PC-3 (cell line): ENCODE measurements around the gene KCNC1. TPM values are rescaled to one million over a fixed set of nuclear protein-coding genes. Genes with fewer than 3 reads are reported as not detected.

Experiments used
- ATAC-seq: fragments of 200-7000 bp; cut with Tn5 transposase; 2 replicates; pipeline ENCODE4 v1.9.1; 2020; ENCODE audit warnings: mild to moderate bottlenecking, moderate library complexity
- BruUV-seq: library from RNA; stranded (reverse); fragments of 400-500 nt; replicated peaks from 2 replicates; lab custom pipeline; 2021; lab: Mats Ljungman, UMichigan
- CTCF ChIA-PET: fragments of 300-600 bp; sonication (Branson Sonifier 250); formaldehyde crosslinking; loops from one replicate; lab custom pipeline; 2022; ENCODE audit warnings: antibody characterized with exemption; lab: Charles Lee
- POLR2A ChIA-PET: fragments of 300-600 bp; sonication (Branson Sonifier 250); formaldehyde crosslinking; loops from one replicate; lab custom pipeline; 2022; ENCODE audit warnings: antibody characterized with exemption; ENCODE audit not compliant: unreplicated experiment; lab: Charles Lee
- DNase-seq: peaks from one replicate; pipeline ENCODE4 v3.0.0-alpha.2; 2015
- H2AFZ ChIP-seq: fragments of 300-600 bp; sonication (generic); 2 replicates; pipeline ENCODE4 v1.6.0; 2016; ENCODE audit warnings: antibody characterized with exemption, low read length
- H3F3A ChIP-seq: fragments of 300-600 bp; sonication (generic); one replicate; pipeline ENCODE4 v1.6.0; 2017; ENCODE audit warnings: antibody characterized with exemption, low read length, control low read depth, mild to moderate bottlenecking; ENCODE audit not compliant: unreplicated experiment
- H3K27ac ChIP-seq: fragments of 300-600 bp; sonication (generic); 2 replicates; pipeline ENCODE4 v1.5.1; 2016; ENCODE audit warnings: mild to moderate bottlenecking, low read length
- H3K27me3 ChIP-seq: fragments of 300-600 bp; sonication (generic); 2 replicates; pipeline ENCODE4 v1.6.1; 2016; ENCODE audit warnings: low read length, mixed read lengths
- H3K36me3 ChIP-seq: fragments of 300-600 bp; sonication (generic); 2 replicates; pipeline ENCODE4 v1.6.1; 2016; ENCODE audit warnings: low read depth, mixed run types, low read length, mixed read lengths
- H3K4me1 ChIP-seq: fragments of 300-600 bp; sonication (generic); 2 replicates; pipeline ENCODE4 v1.5.1; 2016; ENCODE audit warnings: low read length; ENCODE audit not compliant: insufficient read depth
- H3K4me2 ChIP-seq: fragments of 300-600 bp; sonication (generic); 2 replicates; pipeline ENCODE4 v1.6.0; 2016; ENCODE audit warnings: low read length
- H3K4me3 ChIP-seq: fragments of 300-600 bp; sonication (generic); 2 replicates; pipeline ENCODE4 v1.5.1; 2016; ENCODE audit warnings: mild to moderate bottlenecking, low read length, mixed read lengths
- H3K79me2 ChIP-seq: fragments of 300-600 bp; sonication (generic); 2 replicates; pipeline ENCODE4 v1.6.1; 2017; ENCODE audit warnings: low read length, mixed read lengths
- H3K9ac ChIP-seq: fragments of 300-600 bp; sonication (generic); 2 replicates; pipeline ENCODE4 v1.6.0; 2016; ENCODE audit warnings: mild to moderate bottlenecking, low read length
- H3K9me2 ChIP-seq: fragments of 300-600 bp; sonication (generic); replicated peaks from 2 replicates; pipeline ENCODE4 v1.6.1; 2016; ENCODE audit warnings: mixed run types, low read length, mixed read lengths
- H3K9me3 ChIP-seq: fragments of 300-600 bp; sonication (generic); 2 replicates; pipeline ENCODE4 v1.6.1; 2016; ENCODE audit warnings: low read length, mixed read lengths
- H4K20me1 ChIP-seq: fragments of 300-600 bp; sonication (generic); 2 replicates; pipeline ENCODE4 v1.6.1; 2016; ENCODE audit warnings: low read length, mixed read lengths
- EZH2 ChIP-seq: fragments of 300-600 bp; sonication (generic); IDR thresholded peaks from one replicate; pipeline ENCODE4 v1.6.1; 2017; ENCODE audit warnings: antibody characterized with exemption, mild to moderate bottlenecking, low read length; ENCODE audit not compliant: unreplicated experiment
- EZH2phosphoT487 ChIP-seq: fragments of 300-600 bp; sonication (generic); IDR thresholded peaks from 2 replicates; pipeline ENCODE4 v1.6.1; 2018; ENCODE audit warnings: mild to moderate bottlenecking, antibody characterized with exemption, low read length, borderline replicate concordance
- intact Hi-C: fragments of 100-400 bp; cut with micrococcal nuclease; formaldehyde crosslinking; loops from 2 replicates; pipeline ENCODE4 v1.9.0; 2023
- total RNA-seq: library from RNA; depleted of rRNA; stranded (reverse); fragments of >200 nt; gene quantifications from 2 replicates; pipeline ENCODE4 v1.2.3, GENCODE V29; 2014
- TF ChIP-seq, protein P1 (sequence below): fragments of 300-600 bp; sonication (generic); conservative IDR thresholded peaks from 2 replicates; pipeline ENCODE4 v1.5.1; 2017; ENCODE audit warnings: antibody characterized with exemption, low read depth, mild to moderate bottlenecking, low read length

The KCNC1 gene
- total RNA-seq, 1 experiment from 2014 or later = not detected

DNA sequence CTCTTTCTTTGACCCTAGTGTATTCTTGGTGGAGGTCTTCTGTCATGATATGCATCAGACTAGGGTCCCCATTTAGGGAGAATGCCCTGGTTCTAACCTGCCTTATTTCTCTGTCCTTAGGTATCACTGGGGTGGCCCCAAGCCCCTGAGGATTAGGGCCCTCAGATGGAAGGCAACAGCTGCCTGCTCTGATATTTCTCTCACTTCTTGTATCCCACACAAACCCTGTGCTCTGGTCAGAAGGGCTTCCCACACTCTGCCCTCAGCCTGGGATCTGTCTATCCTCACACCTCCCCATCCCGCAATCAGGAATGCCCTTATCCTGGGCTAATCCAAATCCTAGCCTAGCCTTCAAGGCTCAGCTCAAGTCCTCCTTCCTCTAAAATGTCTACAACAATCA, 75.5 kb downstream of the KCNC1 start:
- Histone ChIP-seq H3K9ac (no peak overlapping the region), H3K27ac (no peak overlapping the region), H3K4me2 (no peak overlapping the region), H3F3A (no peaks in the 10 kb centered on the region), H2AFZ (no peak overlapping the region), H3K9me2 (no peaks in the 10 kb centered on the region), H3K4me1 (peaks cover 38% of the 10 kb centered on the region), H3K79me2 (no peaks in the 10 kb centered on the region), H3K36me3 (no peaks in the 10 kb centered on the region), H3K9me3 (no peaks in the 10 kb centered on the region), H3K27me3 (no peaks in the 10 kb centered on the region), H4K20me1 (no peaks in the 10 kb centered on the region), H3K4me3 (no peak overlapping the region)
- intact Hi-C loops = no loop called here
- ATAC-seq (no peak), DNase-seq (no peak)
- TF ChIP-seq EZH2phosphoT487 (no peak), EZH2 (no peak)
- TF ChIP-seq, protein P1, sequence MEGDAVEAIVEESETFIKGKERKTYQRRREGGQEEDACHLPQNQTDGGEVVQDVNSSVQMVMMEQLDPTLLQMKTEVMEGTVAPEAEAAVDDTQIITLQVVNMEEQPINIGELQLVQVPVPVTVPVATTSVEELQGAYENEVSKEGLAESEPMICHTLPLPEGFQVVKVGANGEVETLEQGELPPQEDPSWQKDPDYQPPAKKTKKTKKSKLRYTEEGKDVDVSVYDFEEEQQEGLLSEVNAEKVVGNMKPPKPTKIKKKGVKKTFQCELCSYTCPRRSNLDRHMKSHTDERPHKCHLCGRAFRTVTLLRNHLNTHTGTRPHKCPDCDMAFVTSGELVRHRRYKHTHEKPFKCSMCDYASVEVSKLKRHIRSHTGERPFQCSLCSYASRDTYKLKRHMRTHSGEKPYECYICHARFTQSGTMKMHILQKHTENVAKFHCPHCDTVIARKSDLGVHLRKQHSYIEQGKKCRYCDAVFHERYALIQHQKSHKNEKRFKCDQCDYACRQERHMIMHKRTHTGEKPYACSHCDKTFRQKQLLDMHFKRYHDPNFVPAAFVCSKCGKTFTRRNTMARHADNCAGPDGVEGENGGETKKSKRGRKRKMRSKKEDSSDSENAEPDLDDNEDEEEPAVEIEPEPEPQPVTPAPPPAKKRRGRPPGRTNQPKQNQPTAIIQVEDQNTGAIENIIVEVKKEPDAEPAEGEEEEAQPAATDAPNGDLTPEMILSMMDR = no peak
- ChIA-PET POLR2A (no interaction called here), CTCF (no interaction called here)
- BruUV-seq = no TSS peak

DNA sequence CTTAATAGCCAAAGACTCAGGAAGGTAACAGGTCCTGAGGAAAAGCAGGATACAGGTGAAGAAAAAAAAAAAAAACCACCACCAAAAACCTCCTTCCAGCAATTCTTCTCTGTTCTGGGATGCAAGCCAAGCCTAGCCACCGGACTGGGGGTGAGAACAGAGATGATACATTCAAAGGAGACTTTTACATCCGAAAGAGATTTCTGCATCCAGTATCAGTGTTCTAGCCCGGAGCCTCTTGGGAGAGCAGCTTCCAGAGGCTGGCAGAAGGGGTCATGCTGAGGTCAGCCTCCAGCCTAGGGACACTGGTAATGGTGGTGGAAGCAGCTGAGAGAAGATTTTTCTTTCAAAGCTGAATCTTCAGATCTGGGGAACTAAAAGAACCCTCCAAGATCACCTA, 76.2 kb downstream of the KCNC1 start:
- intact Hi-C loops = no loop called here
- TF ChIP-seq EZH2phosphoT487 (no peak), EZH2 (no peak)
- TF ChIP-seq, protein P1 = no peak
- Histone ChIP-seq H3K4me3 (no peak overlapping the region), H3K4me2 (no peak overlapping the region), H3K9ac (no peak overlapping the region), H2AFZ (no peak overlapping the region), H3K36me3 (no peaks in the 10 kb centered on the region), H3K9me3 (no peaks in the 10 kb centered on the region), H3K79me2 (no peaks in the 10 kb centered on the region), H3F3A (no peaks in the 10 kb centered on the region), H3K27me3 (no peaks in the 10 kb centered on the region), H3K9me2 (no peaks in the 10 kb centered on the region), H3K27ac (no peak overlapping the region), H4K20me1 (no peaks in the 10 kb centered on the region), H3K4me1 (peaks cover 38% of the 10 kb centered on the region)
- POLR2A ChIA-PET = no interaction called here
- no TSS peak for BruUV-seq
- ATAC-seq = no peak
- peak; percentile 18 for DNase-seq
- CTCF ChIA-PET = no interaction called here

DNA sequence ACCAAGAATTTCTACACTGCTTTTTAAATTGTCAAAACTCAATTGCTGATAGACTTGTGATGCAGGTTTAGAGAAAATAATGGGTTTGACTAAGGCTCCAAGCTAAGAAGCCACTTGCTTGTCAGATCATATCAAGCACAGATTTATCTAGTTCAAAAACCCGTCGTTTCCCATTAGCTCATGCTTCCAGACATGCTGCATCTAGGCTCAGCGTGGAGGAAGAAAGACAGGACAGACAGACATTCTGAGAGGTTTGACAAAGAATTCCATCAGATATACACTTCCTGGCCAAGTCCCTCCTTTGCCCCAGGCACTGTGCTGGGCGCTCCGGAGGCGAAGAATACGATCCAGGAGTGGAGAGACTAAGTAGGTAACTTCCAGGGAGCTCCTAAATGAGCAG, 76.8 kb downstream of the KCNC1 start:
- Histone ChIP-seq H3K4me2 (no peak overlapping the region), H3K27ac (no peak overlapping the region)
- no peak for TF ChIP-seq EZH2phosphoT487
- TF ChIP-seq EZH2 = no peak
- TF ChIP-seq, protein P1 = no peak

More for the DNA sequence above, 76.8 kb downstream of the KCNC1 start:
- H3K4me3 ChIP-seq = no peak overlapping the region
- ATAC-seq = no peak
- H3K9me3 ChIP-seq = no peaks in the 10 kb centered on the region
- H4K20me1 ChIP-seq = no peaks in the 10 kb centered on the region
- CTCF ChIA-PET = no interaction called here
- no peak for DNase-seq
- no peaks in the 10 kb centered on the region for H3K79me2 ChIP-seq
- H3K9ac ChIP-seq = no peak overlapping the region
- H2AFZ ChIP-seq = no peak overlapping the region
- POLR2A ChIA-PET = no interaction called here
- no peaks in the 10 kb centered on the region for H3K36me3 ChIP-seq
- peaks cover 38% of the 10 kb centered on the region for H3K4me1 ChIP-seq
- H3K27me3 ChIP-seq = no peaks in the 10 kb centered on the region
- H3K9me2 ChIP-seq = no peaks in the 10 kb centered on the region
- intact Hi-C loops = no loop called here
- no TSS peak for BruUV-seq
- H3F3A ChIP-seq = no peaks in the 10 kb centered on the region
